GM18517 (cell line): ENCODE results near the gene LRRC14B.
"Not testable (repeated sequence)": the region's sequence is repeated elsewhere in the genome, so short reads cannot be mapped to it uniquely, and the experiment has no call there.

Experiments used
- ATAC-seq: cut with Tn5 transposase; IDR thresholded peaks from one replicate; pipeline ENCODE4 v1.9.1; 2021; ENCODE audit warnings: mild to moderate bottlenecking, moderate library complexity; ENCODE audit not compliant: unreplicated experiment

The LRRC14B gene

GRCh38 chr5:204966-205670, 13.8 kb downstream of the LRRC14B start:
- no peak for ATAC-seq

GRCh38 chr5:206406-206805, 15.1 kb downstream of the LRRC14B start:
- ATAC-seq = no peak

- ATAC-seq = no peak
These were observed 15.7 kb downstream of the LRRC14B start for GRCh38 chr5:206927-207536.

GRCh38 chr5:207599-207998, 16.3 kb downstream of the LRRC14B start:
- ATAC-seq = no peak

- ATAC-seq = no peak
These were observed 17.3 kb downstream of the LRRC14B start for GRCh38 chr5:208449-209114.

GRCh38 chr5:213803-214395, 22.6 kb downstream of the LRRC14B start:
- ATAC-seq = no peak

GRCh38 chr5:215256-215655, 24.0 kb downstream of the LRRC14B start:
- not testable (repeated sequence) for ATAC-seq

GRCh38 chr5:216076-216475, 24.8 kb downstream of the LRRC14B start:
- ATAC-seq = not testable (repeated sequence)

GRCh38 chr5:217494-218456, 26.5 kb downstream of the LRRC14B start, which contains the start of the genes CCDC127 and SDHA:
Gene CCDC127, minus strand, starts transcription at chr5:218153. Its CDS starts 1,304 bp downstream, at chr5:216849.
Gene SDHA, plus strand, starts transcription at chr5:218320. Its CDS starts 36 bp downstream, at chr5:218356.
- ATAC-seq = peak; percentile 49

GRCh38 chr5:218457-219291, 27.4 kb downstream of the LRRC14B start:
- peak; percentile 23 for ATAC-seq

GRCh38 chr5:219460-219863, 28.2 kb downstream of the LRRC14B start:
- ATAC-seq = no peak

- peak; percentile 48 for ATAC-seq
These were observed 28.7 kb downstream of the LRRC14B start for GRCh38 chr5:219991-220390.

- ATAC-seq = not testable (repeated sequence)
These were observed 31.8 kb downstream of the LRRC14B start for GRCh38 chr5:222951-223715.

- ATAC-seq = no peak
These were observed 32.5 kb downstream of the LRRC14B start for GRCh38 chr5:223791-224190.

GRCh38 chr5:225334-225733, 34.0 kb downstream of the LRRC14B start:
- ATAC-seq = no peak

- ATAC-seq = not testable (repeated sequence)
These were observed 36.1 kb downstream of the LRRC14B start for GRCh38 chr5:227375-227774.

- no peak for ATAC-seq
These were observed 37.6 kb downstream of the LRRC14B start for GRCh38 chr5:228886-229285.

GRCh38 chr5:230711-231110, 39.4 kb downstream of the LRRC14B start:
- ATAC-seq = no peak

GRCh38 chr5:231661-232060, 40.4 kb downstream of the LRRC14B start:
- ATAC-seq = no peak
